Measurements from ENCODE around the gene LCMT1.
"Not testable (repeated sequence)": the region's sequence is repeated elsewhere in the genome, so short reads cannot be mapped to it uniquely, and the experiment has no call there.

Gene LCMT1

DNA sequence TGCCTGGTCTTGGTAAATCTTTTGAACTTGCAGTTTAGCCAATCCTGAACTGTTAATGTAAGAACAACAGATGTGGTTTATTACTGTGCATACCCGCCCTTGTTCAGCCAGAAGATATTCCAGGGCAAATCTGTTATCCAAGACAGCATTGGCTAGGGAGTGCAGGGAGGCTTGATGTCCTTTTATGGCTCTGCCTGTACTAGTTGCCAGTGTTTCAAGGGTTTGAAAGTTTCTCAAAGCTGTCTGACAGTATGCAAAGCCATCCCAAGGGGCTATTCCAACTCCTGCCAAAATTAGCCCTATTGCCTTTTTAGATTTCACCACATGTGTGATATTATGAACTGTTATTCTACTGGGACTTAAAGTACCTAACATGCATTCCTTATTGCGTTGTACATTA is 30.1 kb downstream of the LCMT1 start:
- DNase-seq (ENCODE audit: low read depth in 2 of 2, low spot score in 1 of 2): no peak

DNA sequence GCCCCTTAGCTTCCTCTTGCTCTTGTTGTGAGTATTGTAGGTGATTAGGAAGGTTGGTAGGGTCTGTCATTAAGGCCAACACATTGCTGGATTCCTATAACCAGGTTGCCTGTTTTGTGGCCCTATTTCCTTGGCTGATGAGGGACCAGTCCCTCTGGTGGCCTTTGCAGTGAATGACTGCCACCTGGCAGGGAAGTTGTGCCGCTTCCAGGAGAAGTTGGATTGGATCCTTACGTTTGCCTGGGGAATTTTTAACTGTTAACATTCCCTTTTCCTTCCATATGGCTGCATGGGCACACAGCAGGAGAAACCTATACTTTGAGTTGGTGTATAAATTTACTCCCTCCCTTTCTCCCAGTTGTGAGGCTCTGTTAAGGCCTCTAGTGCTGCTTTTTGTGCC is 32.4 kb downstream of the LCMT1 start:
- no peak for DNase-seq (ENCODE audit: low read depth in 2 of 2, low spot score in 1 of 2)

DNA sequence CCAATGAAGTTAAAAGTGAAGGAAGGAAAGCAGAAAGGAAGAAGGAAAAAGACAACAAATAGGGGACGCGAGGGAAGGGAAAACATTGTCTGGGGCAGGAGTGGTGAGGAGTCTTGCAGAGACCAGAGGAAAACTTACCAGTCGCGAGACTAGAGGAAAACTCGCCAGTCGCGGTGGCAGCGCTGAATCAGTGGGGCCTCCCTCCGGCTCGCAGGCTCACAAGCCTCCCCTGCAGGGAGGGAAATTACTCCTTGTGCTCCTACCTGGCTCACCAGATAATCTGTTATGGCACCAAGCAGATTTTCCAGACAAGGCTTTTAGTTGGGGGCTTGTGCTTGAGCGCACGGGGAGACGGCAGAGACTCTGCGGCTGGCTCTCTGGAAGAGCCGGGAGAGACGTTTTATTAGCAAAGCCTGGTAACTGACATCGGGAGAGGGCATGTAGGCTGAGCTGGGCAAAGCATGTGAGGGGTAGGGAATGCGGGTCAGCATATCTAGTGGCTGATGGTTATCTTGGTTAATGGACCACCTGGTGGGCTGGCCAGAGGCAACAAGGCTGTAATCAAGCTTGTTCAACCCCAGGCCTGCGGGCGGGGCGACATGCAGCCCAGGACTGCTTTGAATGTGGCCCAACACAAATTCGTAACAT is 37.1 kb downstream of the LCMT1 start:
- no peak for DNase-seq (ENCODE audit: low read depth in 2 of 2, low spot score in 1 of 2)

DNA sequence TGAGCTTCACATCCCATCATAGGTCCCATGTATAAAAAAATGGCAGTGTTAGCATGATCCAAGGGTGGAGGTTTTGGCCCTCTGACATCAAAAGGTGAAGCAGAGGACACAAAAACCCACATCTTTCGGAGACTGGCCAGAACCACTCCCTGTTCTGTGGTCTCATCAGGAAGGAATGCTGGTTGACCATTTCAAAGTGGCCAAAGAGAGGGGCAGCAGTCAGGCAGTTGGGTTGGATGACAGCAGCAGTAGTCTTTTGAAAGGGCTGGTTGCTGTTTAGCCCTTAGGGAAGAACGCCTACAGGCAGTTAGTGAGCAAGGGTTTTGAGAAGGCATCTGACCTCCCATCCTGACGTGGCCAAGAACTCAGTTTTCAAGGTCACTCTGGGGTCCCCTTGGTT is 40.5 kb downstream of the LCMT1 start:
- no peak for DNase-seq (ENCODE audit: low read depth in 2 of 2, low spot score in 1 of 2)

DNA sequence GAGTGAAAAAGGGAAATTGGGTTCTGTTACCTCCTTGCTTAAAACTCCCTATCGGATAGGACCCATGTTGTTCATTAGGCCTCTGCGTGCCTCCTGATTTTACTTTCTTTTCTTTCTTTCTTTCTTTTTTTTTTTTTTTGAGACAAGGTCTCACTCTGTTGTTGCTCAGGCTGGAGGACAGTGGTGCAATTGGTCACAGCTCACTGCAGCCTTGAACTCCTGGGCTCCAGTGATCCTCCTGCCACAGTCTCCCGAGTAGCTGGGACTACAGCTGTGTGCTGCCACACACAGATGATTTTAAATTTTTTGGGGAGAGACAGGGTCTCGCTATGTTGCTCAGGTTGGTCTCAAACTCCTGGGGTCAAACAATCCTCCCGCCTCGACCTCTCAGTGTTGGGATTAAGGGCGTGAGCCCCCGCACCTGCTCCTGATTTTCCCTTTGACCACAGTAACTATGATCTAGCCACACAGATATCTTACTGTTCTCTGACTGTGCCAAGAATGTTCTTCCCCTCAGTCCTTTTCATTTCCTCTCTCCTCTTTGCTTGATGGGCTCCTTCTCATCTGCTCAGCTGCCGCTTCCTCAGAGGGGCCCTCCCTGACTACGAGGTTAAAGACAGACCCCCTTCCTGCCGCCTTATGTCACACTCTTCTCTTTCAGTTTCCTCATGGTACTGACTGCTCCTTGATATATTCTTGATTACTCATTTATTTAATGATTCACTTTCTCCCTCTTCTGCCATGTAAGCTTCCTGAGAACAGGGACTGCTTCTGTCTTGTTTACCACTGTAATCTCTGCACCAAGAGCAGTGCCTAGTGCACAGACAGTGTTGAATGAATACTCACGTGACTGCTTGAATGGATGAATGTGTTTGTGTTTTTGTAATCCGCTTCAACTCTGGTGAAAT is 44.3 kb downstream of the LCMT1 start:
- no peak for DNase-seq (ENCODE audit: low read depth in 2 of 2, low spot score in 1 of 2)

DNA sequence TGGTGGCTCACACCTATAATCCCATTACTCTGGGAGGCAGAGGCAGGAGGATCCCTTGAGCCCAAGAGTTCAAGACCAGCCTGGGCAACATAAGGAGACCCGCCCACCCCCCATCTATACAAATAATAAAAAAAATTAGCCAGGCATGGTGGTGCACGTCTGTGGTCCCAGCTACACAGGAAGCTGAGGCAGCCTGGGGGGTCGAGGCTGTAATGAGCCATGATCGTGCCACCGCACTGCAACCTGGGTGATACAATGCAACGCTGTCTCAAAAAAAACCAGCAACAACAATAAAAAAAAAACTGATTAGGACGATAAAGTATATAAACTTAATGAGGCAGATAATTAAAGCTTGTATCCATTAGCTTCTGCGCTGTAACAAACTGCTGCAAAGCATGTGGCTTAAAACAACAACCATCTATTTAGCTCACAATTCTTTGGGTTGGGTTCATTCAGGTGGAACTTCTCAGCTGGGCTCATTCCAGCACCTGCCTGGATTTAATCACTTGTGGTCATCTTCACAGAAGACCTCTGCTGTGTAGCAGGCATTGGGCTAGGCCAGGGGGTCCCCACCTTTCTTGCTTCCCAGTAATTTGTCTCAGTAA is 45.8 kb downstream of the LCMT1 start:
- no peak for DNase-seq (ENCODE audit: low read depth in 2 of 2, low spot score in 1 of 2)

DNA sequence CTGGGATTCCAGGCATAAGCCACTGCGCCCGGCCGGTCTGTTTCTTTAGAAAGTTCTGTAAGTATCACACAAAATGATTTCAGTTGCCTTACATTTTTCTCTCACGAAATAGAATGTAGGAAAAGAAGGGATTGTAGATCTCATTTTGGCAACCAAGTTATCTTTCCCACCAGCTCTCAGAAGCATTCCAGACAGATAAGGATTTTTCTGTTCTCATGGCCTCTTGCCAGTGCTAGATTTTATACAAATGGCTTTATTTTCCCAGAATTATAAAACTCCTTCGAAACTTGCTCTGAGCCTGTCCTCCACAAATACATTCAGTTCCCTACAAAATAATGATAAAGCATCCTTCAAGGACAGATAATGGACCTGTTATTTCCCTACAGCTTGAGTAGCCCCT is 46.9 kb downstream of the LCMT1 start:
- DNase-seq (ENCODE audit: low read depth in 2 of 2, low spot score in 1 of 2): no peak

DNA sequence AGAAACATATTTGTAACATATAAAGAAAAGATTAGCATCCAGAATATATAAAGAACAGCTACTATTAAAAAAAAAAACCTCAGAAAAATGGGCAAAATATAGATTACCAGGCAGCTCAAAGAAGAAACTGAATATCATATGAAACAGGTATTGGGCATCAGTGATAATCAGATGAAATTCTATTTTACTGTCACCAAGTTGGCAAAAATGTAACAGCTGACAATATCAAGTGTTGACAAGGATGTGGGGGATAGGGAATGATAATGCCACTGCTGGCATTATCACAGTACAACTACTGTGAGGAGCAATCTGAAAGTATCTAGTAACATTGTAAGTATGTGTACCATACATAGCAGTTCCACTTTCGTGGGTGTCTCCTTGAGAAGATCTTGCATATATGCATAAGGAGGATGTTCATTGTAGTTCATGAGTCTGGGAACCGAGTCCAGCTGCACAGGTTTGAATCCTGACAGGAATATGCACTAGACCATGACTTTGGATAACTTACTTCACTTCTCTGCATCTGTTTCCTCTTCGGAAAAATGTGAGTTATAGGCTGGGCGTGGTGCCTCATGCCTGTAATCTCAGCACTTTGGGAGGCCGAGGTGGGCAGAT is 50.3 kb downstream of the LCMT1 start:
- no peak for DNase-seq (ENCODE audit: low read depth in 2 of 2, low spot score in 1 of 2)

DNA sequence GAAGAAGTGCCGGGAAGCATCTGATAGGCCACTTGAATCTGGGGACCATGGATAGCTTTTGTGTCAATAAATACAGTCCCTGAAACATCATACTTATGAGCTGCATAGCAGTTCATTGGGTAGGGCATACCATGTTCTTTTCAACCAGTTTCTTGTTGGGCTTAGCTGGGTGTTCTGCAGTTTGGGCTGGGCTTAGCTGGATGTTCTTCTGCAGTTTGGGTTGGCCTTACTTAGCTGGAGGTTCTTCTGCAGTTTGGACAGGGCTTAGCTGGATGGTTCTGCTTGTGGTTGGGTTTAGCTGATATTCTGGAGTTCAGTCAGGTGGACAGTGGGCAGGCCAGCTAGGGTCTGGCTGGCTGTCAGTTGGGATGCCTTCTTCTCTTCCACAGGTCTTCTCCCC is 52.1 kb downstream of the LCMT1 start:
- DNase-seq (ENCODE audit: low read depth in 2 of 2, low spot score in 1 of 2): no peak

DNA sequence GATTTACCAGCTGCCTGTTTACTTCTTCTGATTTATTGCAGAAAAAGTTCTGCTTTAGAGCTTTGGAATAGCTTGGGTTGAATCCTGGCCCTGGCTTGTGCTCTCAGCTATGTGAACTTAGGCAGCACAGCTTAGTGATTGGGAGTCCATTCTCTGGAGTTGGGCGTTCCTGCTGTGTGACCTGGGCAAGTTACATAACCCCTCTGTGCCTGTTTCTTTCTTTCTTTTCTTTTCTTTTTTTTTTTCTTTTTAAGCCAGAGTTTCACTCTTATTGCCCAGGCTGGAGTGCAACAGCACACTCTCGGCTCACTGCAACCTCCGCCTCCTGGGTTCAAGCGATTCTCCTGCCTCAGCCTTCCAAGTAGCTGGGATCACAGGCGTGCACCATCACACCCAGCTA is 53.7 kb downstream of the LCMT1 start:
- DNase-seq (ENCODE audit: low read depth in 2 of 2, low spot score in 1 of 2): no peak

DNA sequence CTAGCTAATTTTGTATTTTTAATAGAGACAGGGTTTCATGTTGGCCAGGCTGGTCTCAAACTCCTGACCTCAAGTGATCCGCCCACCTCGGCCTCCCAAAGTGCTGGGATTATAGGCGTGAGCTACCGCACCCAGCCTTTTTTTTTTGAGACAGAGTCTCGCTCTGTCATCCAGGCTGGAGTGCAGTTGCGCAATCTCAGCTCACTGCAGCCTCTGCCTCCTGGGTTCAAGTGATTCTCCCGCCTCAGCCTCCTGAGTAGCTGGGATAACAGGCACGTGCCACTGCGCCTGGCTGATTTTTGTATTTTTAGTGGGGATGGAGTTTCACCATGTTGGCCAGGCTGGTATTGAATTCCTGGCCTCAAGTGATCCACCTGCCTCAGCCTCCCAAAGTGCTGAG is 56.4 kb downstream of the LCMT1 start:
- DNase-seq (ENCODE audit: low read depth in 2 of 2, low spot score in 1 of 2): not testable (repeated sequence)

DNA sequence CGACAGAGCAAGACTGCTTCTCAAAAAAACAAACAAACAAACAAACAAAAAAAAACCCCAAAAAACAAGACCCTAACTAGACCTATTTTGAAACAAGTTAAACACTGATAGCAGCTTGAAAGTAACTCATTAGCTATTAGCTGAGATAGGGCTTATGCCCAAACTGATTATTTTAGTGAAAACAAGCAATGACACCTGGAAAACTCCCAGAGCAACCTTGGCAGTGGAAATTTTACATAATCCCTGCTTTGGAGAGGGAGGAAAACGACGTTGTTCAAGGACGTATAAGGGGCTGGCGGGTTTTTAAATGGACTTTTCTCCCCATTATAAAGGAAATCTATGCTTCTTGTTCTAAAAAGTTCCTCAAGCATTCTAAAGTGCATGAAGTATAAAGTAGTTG is 59.8 kb downstream of the LCMT1 start:
- DNase-seq (ENCODE audit: low read depth in 2 of 2, low spot score in 1 of 2): no peak

DNA sequence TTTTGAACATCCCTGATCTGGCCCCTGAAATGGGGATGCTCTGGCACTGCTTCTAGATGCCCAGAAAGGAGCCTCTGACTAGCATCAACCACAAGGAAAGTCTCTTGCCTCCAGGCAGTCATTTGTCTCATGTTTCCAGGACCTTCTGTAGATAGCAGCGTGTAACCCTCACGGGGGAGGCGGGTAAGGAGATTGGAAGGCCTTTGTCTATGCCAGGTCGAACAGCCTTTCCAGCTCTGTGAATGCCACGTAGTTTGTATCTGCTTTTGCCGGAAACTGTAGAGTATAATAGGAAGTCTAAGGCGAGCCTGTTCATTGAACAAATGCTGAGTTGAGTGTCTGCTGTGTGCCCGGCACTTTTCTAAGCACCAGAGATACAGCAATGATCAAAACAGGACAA is 61.3 kb downstream of the LCMT1 start:
- DNase-seq (ENCODE audit: low read depth in 2 of 2, low spot score in 1 of 2): no peak

DNA sequence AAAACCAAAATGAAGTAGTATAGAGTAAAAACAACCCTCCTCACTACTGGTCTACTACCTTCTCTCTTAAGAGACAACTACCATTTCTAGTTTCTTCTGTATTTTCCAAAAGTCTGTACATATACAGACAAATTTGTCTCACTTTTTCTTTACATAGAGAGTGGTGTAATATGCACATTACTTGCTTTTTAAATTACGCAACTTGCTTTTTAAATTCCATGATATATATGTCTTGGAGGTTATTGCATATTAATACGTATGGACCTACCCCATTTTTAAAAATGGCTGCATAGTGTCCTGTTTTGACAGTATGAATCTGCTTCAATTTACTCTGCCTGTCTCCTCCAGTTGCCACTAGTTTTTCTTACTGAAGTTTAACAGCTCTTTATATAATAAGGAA is 62.7 kb downstream of the LCMT1 start:
- DNase-seq (ENCODE audit: low read depth in 2 of 2, low spot score in 1 of 2): no peak

DNA sequence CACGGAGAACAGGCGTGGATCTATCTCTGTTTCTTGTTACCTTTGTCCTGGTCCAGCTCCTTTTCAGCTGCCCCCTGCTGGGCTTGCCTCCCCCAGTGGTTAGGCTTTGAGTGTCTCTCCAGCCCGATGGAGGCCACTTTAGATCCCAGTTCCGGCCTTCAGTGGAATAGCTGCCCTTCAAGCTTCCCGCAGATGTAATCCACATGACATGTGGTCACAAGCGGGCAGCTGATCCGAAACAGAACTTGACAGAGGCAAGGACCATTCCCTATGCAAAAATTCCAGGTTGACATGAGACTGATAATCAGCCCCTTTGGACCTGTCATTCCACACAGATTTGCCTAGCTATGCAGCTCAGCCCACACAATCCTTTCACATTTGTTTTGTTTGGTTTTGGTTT is 64.6 kb downstream of the LCMT1 start:
- no peak for DNase-seq (ENCODE audit: low read depth in 2 of 2, low spot score in 1 of 2)

DNA sequence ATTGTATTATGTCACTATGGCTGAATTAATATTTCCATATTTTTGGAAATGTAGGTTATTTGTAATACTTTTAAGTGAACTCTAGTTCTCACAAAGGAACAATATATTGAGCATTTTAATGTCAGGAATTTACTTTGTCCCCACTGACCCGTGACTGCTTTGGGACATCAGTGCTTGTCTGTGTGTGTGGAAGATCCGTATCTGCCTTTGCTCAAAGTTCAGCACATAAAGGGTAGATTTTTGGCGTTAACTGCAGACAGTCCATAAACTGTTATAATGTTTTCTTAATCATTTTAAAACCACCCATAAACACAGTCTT is 65.9 kb downstream of the LCMT1 start:
- DNase-seq (ENCODE audit: low read depth in 2 of 2, low spot score in 1 of 2): no peak

DNA sequence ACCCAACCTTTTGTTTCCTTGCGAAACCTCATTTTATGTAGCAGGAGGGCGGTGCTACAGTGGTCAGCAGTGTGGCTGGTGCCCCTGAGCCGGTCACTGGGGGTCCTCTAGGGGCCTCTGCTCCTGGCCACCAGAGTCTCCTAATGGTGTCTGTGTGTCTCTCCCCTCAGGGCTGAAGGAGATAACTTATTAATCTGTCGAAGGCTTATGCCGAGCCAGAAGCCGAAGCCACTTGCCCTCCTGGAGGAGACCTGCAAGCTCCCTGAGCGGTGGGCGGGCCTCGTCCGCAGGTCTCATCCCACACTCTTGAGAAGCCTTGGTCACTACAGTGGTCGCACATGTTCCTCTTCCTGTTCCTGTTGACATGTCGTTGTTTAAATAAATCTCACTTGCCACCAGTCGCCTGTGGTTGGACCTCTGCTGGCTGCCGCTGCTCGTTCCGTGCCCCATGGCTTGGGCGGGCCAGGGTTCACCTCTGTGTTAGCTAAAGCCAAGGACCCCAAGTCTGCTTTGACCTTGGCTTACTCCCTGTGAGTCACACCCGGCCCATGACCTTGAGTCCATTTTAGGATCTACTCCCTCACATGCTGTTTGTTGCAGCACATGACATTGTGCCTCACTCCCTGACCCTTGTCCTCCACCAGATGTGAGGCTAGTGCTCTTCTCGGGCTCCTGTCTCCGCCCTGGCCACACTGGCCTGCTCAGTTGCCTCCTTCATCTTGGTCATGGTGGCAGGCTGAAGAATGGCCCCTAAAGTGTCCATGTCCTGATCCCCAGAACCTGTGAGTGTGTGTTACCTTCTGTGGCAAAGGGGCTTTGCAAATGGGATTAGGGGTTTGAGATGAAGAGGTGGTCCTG is 66.5 kb downstream of the LCMT1 start:
- DNase-seq (ENCODE audit: low read depth in 2 of 2, low spot score in 1 of 2): no peak

DNA sequence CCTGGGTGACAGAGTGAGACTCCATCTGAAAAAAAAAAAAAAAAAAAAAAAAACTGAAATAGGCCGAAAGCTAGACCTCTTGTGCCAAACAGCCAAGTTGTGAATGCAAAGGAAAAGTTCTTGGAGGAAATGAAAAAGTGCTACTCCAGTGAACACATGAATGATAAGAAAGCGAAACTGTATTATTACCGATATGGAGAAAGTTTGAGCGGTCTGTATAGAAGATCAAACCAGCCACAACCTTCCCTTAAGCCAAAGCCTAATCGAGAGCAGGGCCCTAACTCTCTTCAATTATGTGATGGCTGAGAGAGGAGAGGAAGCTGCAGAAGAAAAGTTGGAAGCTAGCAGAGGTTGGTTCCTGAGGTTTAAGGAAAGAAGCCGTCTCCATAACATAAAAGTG is 69.7 kb downstream of the LCMT1 start:
- not testable (repeated sequence) for DNase-seq (ENCODE audit: low read depth in 2 of 2, low spot score in 1 of 2)

DNA sequence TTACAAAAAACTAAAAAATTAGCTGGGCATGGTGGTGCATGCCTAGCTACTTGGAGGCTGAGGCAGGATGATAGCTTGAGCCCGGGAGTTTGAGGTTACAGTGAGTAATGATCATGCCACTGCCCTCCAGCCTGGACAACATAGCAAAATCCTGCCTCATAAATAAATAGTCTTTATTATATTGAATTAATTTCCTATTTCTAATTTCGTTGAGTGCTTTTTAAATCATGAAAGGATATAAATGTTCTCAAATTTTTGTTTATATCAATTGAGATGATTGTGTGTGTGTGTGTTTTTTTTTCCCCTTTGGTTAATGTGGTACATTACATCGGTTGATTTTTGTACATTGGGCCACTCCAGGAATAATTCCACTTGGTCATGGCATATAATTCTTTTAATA is 73.2 kb downstream of the LCMT1 start:
- no peak for DNase-seq (ENCODE audit: low read depth in 2 of 2, low spot score in 1 of 2)

DNA sequence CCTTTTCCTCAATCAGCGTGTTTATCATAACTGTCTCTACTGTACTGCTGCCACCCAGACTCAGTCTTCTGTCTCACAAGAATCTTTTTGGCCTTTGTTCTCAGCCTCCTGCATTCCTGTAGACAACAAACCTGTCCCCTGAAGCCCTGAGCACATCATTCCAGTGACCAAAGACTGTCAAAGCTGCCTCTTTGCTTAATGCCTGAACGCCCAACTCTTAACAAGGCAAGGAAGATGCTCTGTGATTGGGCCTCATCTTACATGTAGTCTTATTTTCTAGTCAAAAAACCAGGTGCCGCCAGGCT is 75.9 kb downstream of the LCMT1 start:
- no peak for DNase-seq (ENCODE audit: low read depth in 2 of 2, low spot score in 1 of 2)

DNA sequence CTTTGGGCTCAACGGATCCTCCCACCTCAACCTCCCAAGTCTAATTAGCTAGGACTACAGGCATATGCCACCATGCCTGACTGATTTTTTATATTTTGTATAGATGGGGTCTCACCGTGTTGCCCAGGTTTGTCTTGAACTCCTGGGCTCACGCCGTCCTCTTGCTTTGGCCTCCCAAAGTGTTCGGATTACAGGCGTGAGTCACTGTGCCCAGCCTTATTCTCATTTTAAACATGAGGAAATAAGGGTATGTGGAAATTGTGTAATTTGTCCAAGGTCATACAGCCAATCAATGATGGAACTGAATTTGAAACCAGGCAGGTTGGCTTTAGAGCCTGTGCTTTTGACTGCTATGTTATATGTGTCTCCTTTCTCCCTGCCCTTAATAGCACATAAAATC is 77.8 kb downstream of the LCMT1 start:
- no peak for DNase-seq (ENCODE audit: low read depth in 2 of 2, low spot score in 1 of 2)
